ACC112 (cell line): ENCODE results near the gene BIK.
A peak's percentile ranks its signal among the peaks of the same experiment; 100 is the strongest.
"Not testable (repeated sequence)": the region's sequence is repeated elsewhere in the genome, so short reads cannot be mapped to it uniquely, and the experiment has no call there.

Experiments used
- H2AFZ ChIP-seq: fragments of 200-600 bp; sonication (generic); one replicate; pipeline ENCODE4 v1.6.0; 2017; ENCODE audit warnings: antibody characterized with exemption, low read length; ENCODE audit not compliant: unreplicated experiment
- H3K27ac ChIP-seq: fragments of 200-600 bp; sonication (generic); 2 replicates; pipeline ENCODE4 v1.5.1; 2014; ENCODE audit warnings: low read depth, mild to moderate bottlenecking, antibody characterized with exemption, low read length, moderate library complexity
- H3K27me3 ChIP-seq: fragments of 200-600 bp; sonication (generic); 2 replicates; pipeline ENCODE4 v1.6.1; 2014; ENCODE audit warnings: mild to moderate bottlenecking, antibody characterized with exemption, low read length, moderate library complexity, mixed read lengths; ENCODE audit not compliant: insufficient read depth
- H3K36me3 ChIP-seq: fragments of 200-600 bp; sonication (generic); 2 replicates; pipeline ENCODE4 v1.6.1; 2016; ENCODE audit warnings: mild to moderate bottlenecking, antibody characterized with exemption, low read length, moderate library complexity, mixed read lengths; ENCODE audit not compliant: insufficient read depth
- H3K4me1 ChIP-seq: fragments of 200-600 bp; sonication (generic); one replicate; pipeline ENCODE4 v1.6.1; 2016; ENCODE audit warnings: low read length, mixed read lengths; ENCODE audit not compliant: insufficient read depth, unreplicated experiment, control insufficient read depth
- H3K4me3 ChIP-seq: fragments of 200-600 bp; sonication (generic); 2 replicates; pipeline ENCODE4 v1.5.1; 2014; ENCODE audit warnings: mild to moderate bottlenecking, low read depth, low read length
- H3K79me2 ChIP-seq: fragments of 200-600 bp; sonication (generic); one replicate; pipeline ENCODE4 v1.6.0; 2016; ENCODE audit warnings: low read length; ENCODE audit not compliant: control insufficient read depth, unreplicated experiment, insufficient read depth

Gene BIK

DNA sequence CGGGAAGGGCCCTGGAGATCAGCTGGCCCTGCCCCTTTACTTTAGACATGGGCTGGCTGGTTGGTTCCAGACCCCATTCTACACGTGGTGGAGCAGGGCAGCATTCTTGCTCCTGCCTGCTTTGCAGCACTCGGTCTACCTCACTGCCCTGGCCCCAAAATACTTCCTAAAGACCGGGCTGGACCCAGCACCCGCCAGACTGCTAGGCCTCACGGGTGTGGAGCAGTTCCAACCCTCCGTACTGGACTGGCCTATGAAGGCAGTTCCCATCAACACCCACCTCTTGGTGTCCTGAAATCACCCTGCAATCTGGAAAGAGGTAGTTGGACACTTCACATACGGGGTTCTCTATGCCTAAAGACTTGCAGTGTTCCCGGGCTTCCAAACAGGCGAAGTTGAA lies 26.3 kb downstream of the BIK start:
- H3K79me2 ChIP-seq = peaks cover 2% of the 10 kb centered on the region
- H3K27ac ChIP-seq = no peak overlapping the region
- no peaks in the 10 kb centered on the region for H3K4me1 ChIP-seq
- no peaks in the 10 kb centered on the region for H3K36me3 ChIP-seq
- H3K27me3 ChIP-seq = no peaks in the 10 kb centered on the region
- no peak overlapping the region for H2AFZ ChIP-seq
- H3K4me3 ChIP-seq = no peak overlapping the region

DNA sequence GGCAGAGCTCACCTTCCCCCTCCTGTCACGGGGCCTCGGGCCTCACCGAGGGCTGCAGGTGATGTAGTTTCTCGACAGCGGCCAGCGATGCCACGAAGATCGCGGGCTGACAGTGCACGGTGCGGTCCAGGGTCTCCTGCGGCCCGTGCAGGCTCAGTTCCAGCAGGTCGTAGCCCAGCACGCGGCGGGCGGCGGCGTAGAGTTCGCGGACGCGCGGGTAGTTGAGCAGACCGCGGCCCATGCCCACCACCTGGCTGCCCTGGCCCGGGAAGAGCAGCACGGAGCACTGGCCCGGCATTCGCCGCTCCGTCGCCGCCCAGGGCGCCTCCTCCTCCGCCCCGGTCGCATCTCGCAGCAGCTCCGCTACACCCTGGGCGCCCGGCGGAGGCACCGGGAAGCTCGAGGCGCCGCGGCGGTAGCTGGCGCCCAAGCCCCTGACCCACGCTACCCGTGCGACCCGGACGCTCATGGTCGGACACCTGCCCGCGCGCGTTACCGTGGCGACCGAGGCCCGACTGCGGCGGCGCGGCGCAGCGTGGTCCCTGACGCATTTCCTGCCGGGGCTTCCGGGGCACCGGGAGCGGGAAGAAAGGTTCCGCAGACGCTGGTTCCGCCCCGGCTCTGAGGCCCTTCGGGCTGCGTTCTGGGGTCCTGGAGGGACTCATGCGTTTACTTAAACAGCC lies 32.5 kb downstream of the BIK start, which contains the start of gene MCAT:
Gene MCAT, minus strand, starts transcription at position 519 of the 683 bp plus-strand sequence. Its CDS starts 50 bp downstream, at position 469.
- H3K4me1 ChIP-seq = peaks cover 3% of the 10 kb centered on the region
- H2AFZ ChIP-seq = peak within 1 kb of the TSS; percentile 87
- no peaks in the 10 kb centered on the region for H3K36me3 ChIP-seq

DNA sequence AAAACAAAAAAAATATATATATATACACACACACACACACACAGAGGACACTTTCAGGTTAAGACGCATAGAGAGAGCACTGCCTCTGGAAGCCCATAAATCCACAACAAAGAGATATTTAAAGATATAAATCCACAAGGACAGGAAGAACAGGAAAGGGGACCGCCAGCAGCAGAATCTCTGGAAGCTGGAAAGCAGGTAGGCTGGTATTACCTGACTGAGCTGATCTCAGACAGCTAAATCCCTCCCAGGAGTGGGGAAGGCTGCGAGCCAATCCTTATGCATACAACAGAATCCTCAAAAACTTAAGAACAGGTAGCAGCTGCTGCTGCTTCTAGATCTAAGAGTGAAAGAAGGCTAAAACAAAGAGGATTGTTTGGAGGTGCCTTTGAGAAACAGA lies 34.4 kb downstream of the BIK start:
- Histone ChIP-seq H2AFZ (no peak overlapping the region), H3K27ac (no peak overlapping the region), H3K4me1 (peaks cover 3% of the 10 kb centered on the region), H3K79me2 (peaks cover 10% of the 10 kb centered on the region), H3K36me3 (no peaks in the 10 kb centered on the region), H3K4me3 (no peak overlapping the region), H3K27me3 (no peaks in the 10 kb centered on the region)

More for the DNA sequence above, 32.5 kb downstream of the BIK start, which contains the start of gene MCAT:
- Histone ChIP-seq H3K79me2 (peaks cover 10% of the 10 kb centered on the region), H3K4me3 (peak within 1 kb of the TSS; percentile 83), H3K27me3 (no peaks in the 10 kb centered on the region), H3K27ac (no peak within 1 kb of the TSS)

DNA sequence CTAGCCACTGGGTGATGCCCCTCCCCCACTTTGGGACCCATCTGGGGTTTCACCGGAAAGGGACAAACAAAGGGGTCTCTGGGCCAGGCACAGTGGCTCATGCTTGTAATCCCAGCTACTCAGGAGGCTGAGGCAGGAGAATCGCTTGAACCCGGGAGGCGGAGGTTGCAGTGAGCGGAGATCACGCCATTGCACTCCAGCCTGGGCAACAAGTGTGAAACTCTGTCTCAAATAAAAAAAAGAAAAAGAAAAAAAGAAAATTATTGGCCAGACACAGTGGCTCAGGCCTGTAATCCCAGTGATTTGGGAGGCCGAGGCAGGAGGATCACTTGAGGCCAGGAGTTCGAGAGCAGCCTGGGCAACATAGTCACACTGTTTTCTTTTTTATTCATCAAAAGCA lies 34.8 kb downstream of the BIK start:
- H2AFZ ChIP-seq, H3K4me3 ChIP-seq, H3K79me2 ChIP-seq, H3K36me3 ChIP-seq, H3K27ac ChIP-seq, H3K27me3 ChIP-seq, H3K4me1 ChIP-seq: not testable (repeated sequence)

DNA sequence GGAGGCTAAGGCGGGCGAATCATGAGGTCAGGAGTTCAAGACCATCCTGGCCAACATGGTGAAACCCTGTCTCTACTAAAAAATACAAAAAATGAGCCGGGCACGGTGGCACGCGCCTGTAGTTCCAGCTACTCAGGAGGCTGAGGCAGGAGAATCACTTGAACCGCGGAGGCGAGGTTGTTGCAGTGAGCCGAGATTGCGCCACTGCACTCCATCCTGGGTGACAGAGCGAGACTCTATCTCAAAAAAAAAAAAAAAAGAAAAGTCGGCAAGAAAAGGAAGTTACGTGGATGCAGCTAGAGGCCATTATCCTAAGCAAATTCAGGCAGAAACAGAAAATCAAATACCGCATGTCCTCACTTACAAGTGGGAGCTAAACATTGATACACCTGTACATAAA lies 35.8 kb downstream of the BIK start:
- H3K4me1 ChIP-seq, H3K27me3 ChIP-seq: not testable (repeated sequence)

DNA sequence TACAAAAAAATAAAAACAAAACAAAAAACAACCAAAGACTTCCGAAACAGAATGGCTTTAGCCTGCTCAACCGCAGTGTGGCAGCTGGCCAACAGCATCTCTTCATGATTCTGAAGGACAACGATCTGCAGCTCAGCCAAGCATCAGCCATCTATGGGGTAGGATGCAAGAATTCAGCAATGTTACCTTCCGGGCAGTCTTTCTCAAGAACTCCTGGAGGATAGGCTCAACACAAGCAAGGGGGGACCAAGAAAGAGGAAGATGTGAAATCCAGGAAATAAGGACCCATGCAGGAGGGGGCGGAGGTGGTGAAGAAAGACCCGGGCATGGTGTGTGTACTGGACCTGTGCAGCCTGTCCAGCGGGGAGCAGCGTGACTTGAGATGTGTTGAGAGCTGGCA lies 37.3 kb downstream of the BIK start:
- H3K4me1 ChIP-seq = no peaks in the 10 kb centered on the region
- H3K4me3 ChIP-seq = no peak overlapping the region
- peaks cover 14% of the 10 kb centered on the region for H3K79me2 ChIP-seq
- H3K36me3 ChIP-seq = no peaks in the 10 kb centered on the region
- H3K27ac ChIP-seq = no peak overlapping the region
- no peaks in the 10 kb centered on the region for H3K27me3 ChIP-seq
- H2AFZ ChIP-seq = no peak overlapping the region

More for the DNA sequence above, 35.8 kb downstream of the BIK start:
- H2AFZ ChIP-seq, H3K36me3 ChIP-seq, H3K27ac ChIP-seq, H3K79me2 ChIP-seq, H3K4me3 ChIP-seq: not testable (repeated sequence)

DNA sequence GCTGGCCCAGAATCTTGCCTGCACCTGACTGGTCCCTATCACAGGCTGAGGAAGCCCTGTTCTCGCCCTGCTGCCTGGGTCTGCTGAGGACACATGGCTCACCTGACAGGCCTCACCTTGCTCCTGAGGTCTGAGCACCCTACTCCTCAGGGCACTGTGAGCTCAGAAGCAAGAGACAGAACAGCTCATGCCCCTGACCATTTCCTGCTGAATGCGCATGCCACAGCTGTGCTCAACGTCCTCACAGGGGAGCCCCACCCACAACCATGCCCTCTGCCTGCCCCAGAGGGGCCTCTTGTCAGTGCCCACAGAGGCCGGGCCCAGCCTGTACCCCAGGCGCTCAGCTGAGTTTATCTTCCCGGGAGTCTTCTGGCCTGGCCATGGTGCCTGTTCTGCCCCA lies 38.0 kb downstream of the BIK start:
- Histone ChIP-seq H2AFZ (no peak overlapping the region), H3K79me2 (peaks cover 17% of the 10 kb centered on the region), H3K4me1 (no peaks in the 10 kb centered on the region), H3K36me3 (no peaks in the 10 kb centered on the region), H3K4me3 (no peak overlapping the region), H3K27ac (no peak overlapping the region), H3K27me3 (no peaks in the 10 kb centered on the region)

DNA sequence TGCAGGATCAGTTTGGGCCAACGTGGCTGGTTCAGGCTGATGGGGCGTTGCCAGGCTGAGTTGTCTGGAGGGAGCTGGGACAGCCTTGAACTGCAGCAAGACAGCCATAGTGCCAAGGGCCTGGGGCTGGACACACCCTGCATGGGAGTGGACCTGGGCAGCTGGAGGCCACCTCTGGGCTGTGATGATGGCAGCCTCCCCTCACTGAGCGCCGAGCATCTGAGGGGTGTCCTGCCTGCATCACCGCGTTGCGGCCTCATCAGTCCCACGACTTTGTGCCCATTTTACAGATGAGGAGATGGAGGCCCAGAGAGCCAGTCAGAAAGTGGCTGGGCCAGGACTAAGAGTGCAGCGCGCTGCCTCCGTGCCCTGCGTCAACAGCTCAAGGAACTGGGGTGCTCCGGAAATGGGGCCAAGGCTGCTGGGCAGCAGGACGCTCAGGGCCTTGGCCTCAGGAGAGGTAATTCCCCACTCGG lies 40.2 kb downstream of the BIK start:
- no peaks in the 10 kb centered on the region for H3K27me3 ChIP-seq
- peaks cover 7% of the 10 kb centered on the region for H3K4me1 ChIP-seq
- peaks cover 34% of the 10 kb centered on the region for H3K79me2 ChIP-seq
- no peak overlapping the region for H3K27ac ChIP-seq
- no peaks in the 10 kb centered on the region for H3K36me3 ChIP-seq
- peak overlapping the region; percentile 91 for H3K4me3 ChIP-seq
- no peak overlapping the region for H2AFZ ChIP-seq

DNA sequence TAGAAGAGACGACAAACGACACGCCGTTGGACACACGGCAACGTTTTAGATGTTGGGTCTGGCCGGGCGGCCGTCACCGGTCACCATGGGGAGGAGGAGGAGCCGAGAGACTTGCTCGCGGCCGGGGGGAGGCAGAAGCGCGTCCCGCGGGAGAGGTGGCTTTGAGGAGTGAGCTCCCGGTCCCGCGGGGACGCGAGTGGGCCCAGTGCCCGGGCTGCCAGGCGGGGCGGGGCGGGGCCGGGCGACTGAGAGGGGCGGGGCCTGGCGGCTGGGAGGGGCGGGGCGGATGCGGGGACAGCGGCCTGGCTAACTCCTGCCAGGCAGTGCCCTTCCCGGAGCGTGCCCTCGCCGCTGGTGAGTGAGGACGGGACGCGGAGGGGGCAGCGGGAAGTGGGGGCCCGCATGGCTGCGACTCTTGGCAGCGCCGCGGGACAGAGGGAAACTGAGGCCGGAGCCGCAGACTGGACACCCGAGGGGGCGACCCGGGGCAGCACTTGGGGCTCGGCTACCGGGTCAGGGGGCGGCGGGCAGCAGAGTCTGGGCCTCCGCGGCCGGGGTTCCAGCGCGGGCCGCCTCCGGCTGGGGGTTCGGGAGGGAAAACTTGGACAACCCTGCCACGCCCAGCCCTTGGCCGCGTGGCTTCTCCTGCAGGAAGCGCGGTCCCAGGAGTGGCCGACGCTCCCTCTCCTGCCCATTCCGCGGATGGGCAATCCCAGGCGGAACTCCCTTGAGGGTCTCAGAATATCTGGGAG lies 40.9 kb downstream of the BIK start, which contains the start of gene TSPO:
Gene TSPO, plus strand, starts transcription at position 309 of the 752 bp plus-strand sequence. CDS start 7,680 bp downstream, outside the sequence.
- H3K27ac ChIP-seq = peak within 1 kb of the TSS; percentile 47
- H3K4me1 ChIP-seq = peaks cover 8% of the 10 kb centered on the region
- H3K36me3 ChIP-seq = no peaks in the 10 kb centered on the region
- peaks cover 39% of the 10 kb centered on the region for H3K79me2 ChIP-seq
- H3K4me3 ChIP-seq = peak within 1 kb of the TSS; percentile 91
- peak within 1 kb of the TSS; percentile 14 for H2AFZ ChIP-seq
- H3K27me3 ChIP-seq = no peaks in the 10 kb centered on the region

DNA sequence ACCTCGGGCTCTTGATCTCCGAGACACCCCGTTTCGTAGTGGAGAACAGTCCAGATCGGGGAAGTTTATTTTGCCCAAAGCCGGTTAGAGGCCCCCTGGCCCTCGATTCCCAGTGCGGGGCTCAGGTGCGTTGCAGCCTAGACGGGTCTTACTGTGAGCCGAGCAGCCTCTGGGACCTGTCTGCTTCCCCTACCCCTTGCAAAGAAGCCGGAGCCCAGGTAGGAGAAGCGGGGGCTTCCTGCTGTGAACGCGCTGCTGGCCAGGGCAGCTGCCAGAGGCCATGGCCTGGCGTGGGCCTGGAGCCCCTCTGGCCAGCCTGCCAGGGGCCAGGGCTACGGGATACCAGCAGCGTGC lies 41.4 kb downstream of the BIK start:
- peak overlapping the region; percentile 47 for H3K27ac ChIP-seq
- peaks cover 44% of the 10 kb centered on the region for H3K79me2 ChIP-seq
- peaks cover 8% of the 10 kb centered on the region for H3K4me1 ChIP-seq
- no peaks in the 10 kb centered on the region for H3K36me3 ChIP-seq
- H2AFZ ChIP-seq = no peak overlapping the region
- H3K27me3 ChIP-seq = no peaks in the 10 kb centered on the region
- peak overlapping the region; percentile 91 for H3K4me3 ChIP-seq
